GM13977 (cell line): ENCODE data around the gene FOXJ1.

ENCODE experiments used
- DNase-seq: peaks from one replicate; pipeline ENCODE4 v3.0.0; 2012; ENCODE audit warnings: low spot score
- in situ Hi-C: fragments of 300-500 bp; cut with MboI; formaldehyde crosslinking; loops from one replicate; pipeline ENCODE4 v1.12.0; 2022; ENCODE audit warnings: low sequenced_read_pairs, low pct_unique_long_range_greater_than_20kb, mixed read lengths, inconsistent platforms; ENCODE audit not compliant: unreplicated experiment
- TF ChIP-seq, protein P1 (sequence below): IDR thresholded peaks from 2 replicates; pipeline ENCODE4 v1.5.1; 2012; ENCODE audit warnings: mild to moderate bottlenecking, control low read depth; ENCODE audit not compliant: insufficient read depth; ENCODE audit errors: extremely low read depth, missing control alignments

The FOXJ1 gene

DNA sequence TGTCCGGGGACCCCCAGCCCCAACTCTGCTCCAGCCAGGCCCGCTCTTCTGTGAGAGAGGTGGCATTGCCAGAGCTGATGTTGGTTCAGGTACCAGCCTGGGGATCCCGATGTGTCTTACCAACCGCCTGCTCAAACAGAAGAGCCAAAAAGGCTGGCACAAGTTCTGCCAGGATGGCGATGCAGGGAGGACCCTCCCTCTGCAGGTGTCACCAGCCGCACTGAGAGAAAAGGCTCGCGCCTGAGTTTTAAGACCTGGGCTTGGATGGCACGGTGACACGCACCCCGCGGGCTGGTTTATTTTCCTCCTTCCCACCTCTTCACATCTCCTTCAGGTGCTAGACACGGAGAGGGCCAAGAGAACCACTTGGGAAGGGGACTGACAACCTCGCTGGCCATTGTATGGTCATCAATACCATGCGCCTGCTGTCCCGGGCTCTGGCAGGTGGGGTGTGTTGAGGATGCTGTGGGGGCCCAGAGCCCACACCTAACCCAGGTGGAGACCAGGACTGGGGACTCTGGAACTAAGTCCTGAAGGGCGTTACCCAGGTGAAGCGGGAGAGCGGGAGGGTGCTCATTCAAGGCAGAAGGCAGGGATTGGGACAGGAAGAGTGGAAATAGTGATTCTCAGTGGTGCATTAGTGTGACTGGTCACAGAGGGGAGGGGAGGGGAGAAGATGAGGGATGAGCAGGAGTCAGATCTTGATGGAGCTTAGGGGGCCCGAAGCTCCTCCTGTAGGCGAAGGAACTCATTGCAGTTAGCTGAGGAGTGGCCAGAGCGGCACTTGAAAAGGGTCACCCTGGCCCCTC lies 16.3 kb downstream of the FOXJ1 start:
- in situ Hi-C loops, result loop anchor here (5.0 kb wide), 1 partner anchor 158 kb away; no protein-coding TSS in a partner anchor
- TF ChIP-seq, protein P1, sequence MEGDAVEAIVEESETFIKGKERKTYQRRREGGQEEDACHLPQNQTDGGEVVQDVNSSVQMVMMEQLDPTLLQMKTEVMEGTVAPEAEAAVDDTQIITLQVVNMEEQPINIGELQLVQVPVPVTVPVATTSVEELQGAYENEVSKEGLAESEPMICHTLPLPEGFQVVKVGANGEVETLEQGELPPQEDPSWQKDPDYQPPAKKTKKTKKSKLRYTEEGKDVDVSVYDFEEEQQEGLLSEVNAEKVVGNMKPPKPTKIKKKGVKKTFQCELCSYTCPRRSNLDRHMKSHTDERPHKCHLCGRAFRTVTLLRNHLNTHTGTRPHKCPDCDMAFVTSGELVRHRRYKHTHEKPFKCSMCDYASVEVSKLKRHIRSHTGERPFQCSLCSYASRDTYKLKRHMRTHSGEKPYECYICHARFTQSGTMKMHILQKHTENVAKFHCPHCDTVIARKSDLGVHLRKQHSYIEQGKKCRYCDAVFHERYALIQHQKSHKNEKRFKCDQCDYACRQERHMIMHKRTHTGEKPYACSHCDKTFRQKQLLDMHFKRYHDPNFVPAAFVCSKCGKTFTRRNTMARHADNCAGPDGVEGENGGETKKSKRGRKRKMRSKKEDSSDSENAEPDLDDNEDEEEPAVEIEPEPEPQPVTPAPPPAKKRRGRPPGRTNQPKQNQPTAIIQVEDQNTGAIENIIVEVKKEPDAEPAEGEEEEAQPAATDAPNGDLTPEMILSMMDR, result no peak
- DNase-seq, result peak; percentile 9

DNA sequence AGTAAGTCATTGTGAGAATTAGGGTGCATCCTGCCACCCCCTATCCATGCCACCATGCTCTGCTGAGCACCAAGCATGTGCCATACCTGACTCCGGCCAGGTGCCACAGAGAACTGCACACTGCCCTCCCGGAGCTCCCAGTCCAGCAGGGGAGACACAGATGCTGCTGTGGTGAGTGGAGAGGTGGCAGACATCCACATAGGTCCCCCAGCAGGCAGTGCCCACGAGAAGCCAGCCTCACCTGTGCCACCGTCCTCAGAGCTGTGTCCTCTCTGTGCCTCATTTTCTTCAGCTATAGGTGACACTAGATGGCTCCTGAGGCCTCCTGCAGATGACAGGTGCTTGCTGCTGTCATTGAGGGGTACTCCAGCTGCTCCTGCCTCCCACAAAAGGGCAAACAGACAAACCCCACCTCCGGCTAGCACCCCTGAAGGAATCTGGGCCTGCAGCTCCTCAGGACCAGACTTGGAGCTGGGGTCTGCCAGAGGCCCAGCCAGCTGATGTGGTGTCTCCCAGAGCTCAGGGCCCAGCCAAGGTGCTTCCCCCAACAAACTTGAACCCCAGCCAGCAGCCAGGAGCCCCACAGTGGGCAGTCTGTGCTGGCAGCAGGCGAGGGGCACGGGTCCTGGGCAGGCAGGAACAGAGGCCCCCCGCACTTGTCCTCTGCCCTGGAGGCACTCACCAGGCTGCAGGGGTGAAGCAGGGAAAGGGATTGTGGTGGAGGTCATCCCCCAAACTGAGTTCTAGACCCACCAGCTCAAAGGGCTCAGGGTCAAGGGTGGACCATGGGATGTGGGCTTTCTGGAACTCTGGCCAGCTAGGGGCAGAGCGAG lies 17.1 kb downstream of the FOXJ1 start:
- TF ChIP-seq, protein P1, result peak; percentile 12
- peak; percentile 24 for DNase-seq
- in situ Hi-C loops, result no loop called here

DNA sequence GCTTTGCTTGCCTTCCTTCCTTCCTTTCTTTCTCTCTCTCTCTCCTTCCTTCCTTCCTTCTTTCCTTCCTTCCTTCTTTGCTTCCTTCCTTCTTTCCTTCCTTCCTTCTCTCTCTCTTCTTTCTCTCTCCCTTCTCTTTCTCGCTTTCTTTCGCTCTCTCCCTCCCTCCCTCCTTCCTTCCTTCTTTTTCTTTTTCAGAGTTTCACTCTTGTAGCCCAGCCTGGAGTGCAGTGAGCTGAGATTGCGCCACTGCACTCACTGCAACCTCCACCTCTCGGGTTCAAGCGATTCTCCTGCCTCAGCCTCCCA lies 17.9 kb downstream of the FOXJ1 start:
- in situ Hi-C loops, result no loop called here
- DNase-seq, result no peak
- TF ChIP-seq, protein P1, result no peak

DNA sequence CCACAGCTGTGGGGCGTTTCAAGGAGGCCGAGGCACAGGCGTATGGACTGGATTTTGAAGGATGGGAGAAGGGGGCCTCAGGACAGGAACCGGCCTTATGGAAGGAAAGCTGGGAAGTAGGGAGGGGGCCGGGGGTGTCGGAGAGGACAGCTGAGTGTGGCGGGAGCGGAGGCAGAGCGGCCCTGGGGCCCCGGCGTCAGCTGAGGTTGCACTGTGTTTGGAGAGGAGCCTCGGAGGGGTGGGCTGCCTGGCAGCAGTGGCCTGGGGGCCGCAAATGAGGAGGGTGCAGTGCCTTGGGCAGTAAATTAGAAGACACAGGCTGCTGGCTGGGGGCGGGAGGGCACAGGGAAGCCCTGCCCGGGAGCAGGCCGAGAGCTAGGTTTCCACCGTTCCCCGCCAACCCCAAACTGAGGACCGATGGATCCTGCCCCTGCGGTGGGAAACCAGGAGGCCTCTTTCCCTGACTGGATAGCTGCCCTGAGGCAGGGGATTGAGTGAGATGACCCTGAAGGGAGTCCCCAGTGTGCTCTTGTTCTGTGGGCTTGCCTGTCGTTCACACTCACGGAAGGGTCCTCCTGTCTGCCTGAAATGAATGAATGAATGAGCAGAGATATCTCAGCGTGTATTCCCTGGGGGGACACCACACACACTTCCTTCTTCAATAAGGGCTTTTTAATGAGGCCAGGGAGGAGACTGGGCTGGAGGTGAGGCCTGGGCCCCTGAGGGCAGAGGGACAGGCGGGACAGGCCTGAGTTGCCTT lies 18.4 kb downstream of the FOXJ1 start:
- DNase-seq, result peak; percentile 31
- in situ Hi-C loops, result no loop called here
- TF ChIP-seq, protein P1, result no peak

DNA sequence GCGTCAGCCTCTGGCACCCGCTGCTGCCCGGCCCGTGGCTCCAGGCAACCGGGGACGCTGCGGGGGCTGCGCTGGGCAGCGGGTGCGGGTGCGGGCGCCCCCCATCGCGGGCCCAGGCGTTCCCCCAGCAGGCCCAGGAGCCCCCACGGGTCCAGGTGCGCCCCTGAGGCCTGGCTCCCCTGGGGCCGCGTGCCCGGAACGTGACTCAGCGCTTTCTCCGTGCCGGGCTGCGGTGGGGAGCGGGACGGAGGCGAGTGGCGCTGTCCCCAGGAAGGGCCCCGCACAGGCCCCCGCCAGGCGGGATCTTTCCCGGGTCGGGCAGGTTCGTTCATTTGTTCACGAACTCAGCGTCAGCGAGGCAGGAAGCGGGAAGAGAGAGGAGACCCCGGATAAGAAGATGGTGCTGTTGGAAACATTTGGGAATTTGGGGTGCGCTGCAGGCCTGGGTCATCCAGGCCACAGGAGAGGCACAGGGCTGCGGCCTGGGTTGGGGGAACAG lies 19.1 kb downstream of the FOXJ1 start:
- in situ Hi-C loops, result no loop called here
- TF ChIP-seq, protein P1, result peak; percentile 11
- peak; percentile 68 for DNase-seq

GRCh38 chr17:76120658-76121008 lies 20.4 kb downstream of the FOXJ1 start:
- in situ Hi-C loops, result no loop called here
- TF ChIP-seq, protein P1, result no peak
- DNase-seq, result peak; percentile 26
